Activated T-cell treated with anti-CD3 and anti-CD28 coated beads, Interleukin-2, amount 50 U/mL, for 24 hours (primary cell): ENCODE data around the gene SPRR5.

Source experiments
- DNase-seq: peaks from one replicate; pipeline ENCODE4 v3.0.0-alpha.2; 2020
- H3K27ac Mint-ChIP-seq: 2 replicates; pipeline ENCODE4 v1.8.0; 2020; ENCODE audit warnings: mild to moderate bottlenecking, mixed read lengths
- H3K27me3 Mint-ChIP-seq: 2 replicates; pipeline ENCODE4 v1.8.0; 2020; ENCODE audit warnings: mixed read lengths
- H3K36me3 Mint-ChIP-seq: 2 replicates; pipeline ENCODE4 v1.8.0; 2020; ENCODE audit warnings: low read depth, mixed read lengths
- H3K4me1 Mint-ChIP-seq: 2 replicates; pipeline ENCODE4 v1.8.0; 2020; ENCODE audit warnings: low read depth, mixed read lengths
- H3K4me3 Mint-ChIP-seq: 2 replicates; pipeline ENCODE4 v1.8.0; 2020; ENCODE audit warnings: mild to moderate bottlenecking, moderate library complexity, mixed read lengths
- H3K9me3 Mint-ChIP-seq: 2 replicates; pipeline ENCODE4 v1.8.0; 2020; ENCODE audit warnings: mixed read lengths

Gene SPRR5

GRCh38 chr1:152961226-152961891 lies 14.4 kb downstream of the SPRR5 start:
- H3K9me3 Mint-ChIP-seq: no peaks in the 10 kb centered on the region
- DNase-seq: no peak
- no peak overlapping the region for H3K27ac Mint-ChIP-seq
- H3K36me3 Mint-ChIP-seq: no peaks in the 10 kb centered on the region
- H3K4me3 Mint-ChIP-seq: no peak overlapping the region
- no peaks in the 10 kb centered on the region for H3K4me1 Mint-ChIP-seq
- H3K27me3 Mint-ChIP-seq: peaks cover 23% of the 10 kb centered on the region

- Mint-ChIP-seq H3K4me1 (no peaks in the 10 kb centered on the region), H3K36me3 (no peaks in the 10 kb centered on the region), H3K4me3 (no peak overlapping the region), H3K9me3 (no peaks in the 10 kb centered on the region), H3K27me3 (peaks cover 30% of the 10 kb centered on the region), H3K27ac (no peak overlapping the region)
- no peak for DNase-seq
These were observed 15.9 kb downstream of the SPRR5 start for GRCh38 chr1:152962876-152963415.

GRCh38 chr1:152964536-152964935 lies 17.5 kb downstream of the SPRR5 start:
- Mint-ChIP-seq H3K9me3 (no peaks in the 10 kb centered on the region), H3K36me3 (no peaks in the 10 kb centered on the region), H3K4me1 (no peaks in the 10 kb centered on the region), H3K27ac (no peak overlapping the region), H3K4me3 (no peak overlapping the region), H3K27me3 (peaks cover 30% of the 10 kb centered on the region)
- DNase-seq: no peak

GRCh38 chr1:152965853-152966252 lies 18.8 kb downstream of the SPRR5 start:
- no peak for DNase-seq
- Mint-ChIP-seq H3K27me3 (peaks cover 26% of the 10 kb centered on the region), H3K9me3 (no peaks in the 10 kb centered on the region), H3K27ac (no peak overlapping the region), H3K36me3 (no peaks in the 10 kb centered on the region), H3K4me3 (no peak overlapping the region), H3K4me1 (no peaks in the 10 kb centered on the region)

- Mint-ChIP-seq H3K36me3 (no peaks in the 10 kb centered on the region), H3K27ac (no peak overlapping the region), H3K27me3 (peaks cover 31% of the 10 kb centered on the region), H3K4me3 (no peak overlapping the region), H3K4me1 (no peaks in the 10 kb centered on the region), H3K9me3 (no peaks in the 10 kb centered on the region)
- no peak for DNase-seq
These were observed 20.2 kb downstream of the SPRR5 start for GRCh38 chr1:152967201-152967600.

- no peaks in the 10 kb centered on the region for H3K36me3 Mint-ChIP-seq
- H3K27me3 Mint-ChIP-seq: peaks cover 39% of the 10 kb centered on the region
- DNase-seq: no peak
- no peak overlapping the region for H3K4me3 Mint-ChIP-seq
- H3K27ac Mint-ChIP-seq: no peak overlapping the region
- no peaks in the 10 kb centered on the region for H3K9me3 Mint-ChIP-seq
- no peaks in the 10 kb centered on the region for H3K4me1 Mint-ChIP-seq
These were observed 21.2 kb downstream of the SPRR5 start for GRCh38 chr1:152968248-152968647.

GRCh38 chr1:152969036-152969435 lies 22.0 kb downstream of the SPRR5 start:
- no peak overlapping the region for H3K27ac Mint-ChIP-seq
- no peak overlapping the region for H3K4me3 Mint-ChIP-seq
- no peaks in the 10 kb centered on the region for H3K4me1 Mint-ChIP-seq
- H3K9me3 Mint-ChIP-seq: no peaks in the 10 kb centered on the region
- no peak for DNase-seq
- H3K36me3 Mint-ChIP-seq: no peaks in the 10 kb centered on the region
- peaks cover 46% of the 10 kb centered on the region for H3K27me3 Mint-ChIP-seq

GRCh38 chr1:152970495-152970894 lies 23.5 kb downstream of the SPRR5 start, which contains the start of gene SPRR4:
Gene SPRR4 (plus strand): TSS chr1:152970648. CDS start chr1:152971891, 1,243 bp downstream.
- Mint-ChIP-seq H3K9me3 (no peaks in the 10 kb centered on the region), H3K27ac (no peak within 1 kb of the TSS), H3K4me1 (no peaks in the 10 kb centered on the region), H3K27me3 (peaks cover 37% of the 10 kb centered on the region), H3K4me3 (no peak within 1 kb of the TSS), H3K36me3 (no peaks in the 10 kb centered on the region)
- DNase-seq: no peak

GRCh38 chr1:152972196-152972886 lies 25.3 kb downstream of the SPRR5 start:
- H3K27me3 Mint-ChIP-seq: peaks cover 31% of the 10 kb centered on the region
- H3K36me3 Mint-ChIP-seq: no peaks in the 10 kb centered on the region
- no peak overlapping the region for H3K4me3 Mint-ChIP-seq
- no peak for DNase-seq
- H3K4me1 Mint-ChIP-seq: no peaks in the 10 kb centered on the region
- no peak overlapping the region for H3K27ac Mint-ChIP-seq
- H3K9me3 Mint-ChIP-seq: no peaks in the 10 kb centered on the region

GRCh38 chr1:152976688-152977087 lies 29.7 kb downstream of the SPRR5 start:
- Mint-ChIP-seq H3K4me3 (no peak overlapping the region), H3K4me1 (no peaks in the 10 kb centered on the region), H3K9me3 (no peaks in the 10 kb centered on the region), H3K36me3 (no peaks in the 10 kb centered on the region), H3K27me3 (peaks cover 58% of the 10 kb centered on the region), H3K27ac (no peak overlapping the region)
- DNase-seq: no peak

GRCh38 chr1:152977614-152978013 lies 30.6 kb downstream of the SPRR5 start:
- Mint-ChIP-seq H3K4me3 (no peak overlapping the region), H3K4me1 (no peaks in the 10 kb centered on the region), H3K27me3 (peaks cover 58% of the 10 kb centered on the region), H3K9me3 (no peaks in the 10 kb centered on the region), H3K27ac (no peak overlapping the region), H3K36me3 (no peaks in the 10 kb centered on the region)
- no peak for DNase-seq

GRCh38 chr1:152980676-152981075 lies 33.7 kb downstream of the SPRR5 start:
- no peaks in the 10 kb centered on the region for H3K4me1 Mint-ChIP-seq
- H3K4me3 Mint-ChIP-seq: no peak overlapping the region
- H3K36me3 Mint-ChIP-seq: no peaks in the 10 kb centered on the region
- H3K27ac Mint-ChIP-seq: no peak overlapping the region
- DNase-seq: no peak
- no peaks in the 10 kb centered on the region for H3K9me3 Mint-ChIP-seq
- H3K27me3 Mint-ChIP-seq: peaks cover 69% of the 10 kb centered on the region

- DNase-seq: no peak
- H3K4me1 Mint-ChIP-seq: no peaks in the 10 kb centered on the region
- H3K36me3 Mint-ChIP-seq: no peaks in the 10 kb centered on the region
- H3K4me3 Mint-ChIP-seq: no peak overlapping the region
- H3K27ac Mint-ChIP-seq: no peak overlapping the region
- no peaks in the 10 kb centered on the region for H3K9me3 Mint-ChIP-seq
- peaks cover 67% of the 10 kb centered on the region for H3K27me3 Mint-ChIP-seq
These were observed 34.3 kb downstream of the SPRR5 start for GRCh38 chr1:152981146-152981871.

GRCh38 chr1:152982076-152982475 lies 35.1 kb downstream of the SPRR5 start:
- H3K27ac Mint-ChIP-seq: no peak overlapping the region
- H3K36me3 Mint-ChIP-seq: no peaks in the 10 kb centered on the region
- DNase-seq: no peak
- peaks cover 71% of the 10 kb centered on the region for H3K27me3 Mint-ChIP-seq
- H3K9me3 Mint-ChIP-seq: no peaks in the 10 kb centered on the region
- no peaks in the 10 kb centered on the region for H3K4me1 Mint-ChIP-seq
- H3K4me3 Mint-ChIP-seq: no peak overlapping the region

GRCh38 chr1:152983234-152983633 lies 36.2 kb downstream of the SPRR5 start:
- Mint-ChIP-seq H3K9me3 (no peaks in the 10 kb centered on the region), H3K36me3 (no peaks in the 10 kb centered on the region), H3K27ac (no peak overlapping the region), H3K4me1 (no peaks in the 10 kb centered on the region), H3K4me3 (no peak overlapping the region), H3K27me3 (peaks cover 72% of the 10 kb centered on the region)
- DNase-seq: no peak
